HFFc6 (cell line): ENCODE data around the gene VWA3A. TPM values are rescaled to one million over a fixed set of nuclear protein-coding genes. Genes with fewer than 3 reads are reported as not detected.
A peak's percentile ranks its signal among the peaks of the same experiment; 100 is the strongest.
"Not testable (repeated sequence)": the region's sequence is repeated elsewhere in the genome, so short reads cannot be mapped to it uniquely, and the experiment has no call there.

Source experiments
- DNase-seq: peaks from one replicate; pipeline ENCODE4 v3.0.0-alpha.2; 2018
- H3K27ac Mint-ChIP-seq: 2 replicates; pipeline ENCODE4 v1.8.0; 2020; ENCODE audit warnings: mild to moderate bottlenecking, mixed read lengths
- H3K27me3 Mint-ChIP-seq: 2 replicates; pipeline ENCODE4 v1.8.0; 2021; ENCODE audit warnings: mild to moderate bottlenecking, moderate library complexity, mixed read lengths; ENCODE audit not compliant: insufficient read depth
- H3K36me3 Mint-ChIP-seq: 2 replicates; pipeline ENCODE4 v1.8.0; 2021; ENCODE audit warnings: low read depth, mixed read lengths
- H3K4me1 Mint-ChIP-seq: 2 replicates; pipeline ENCODE4 v1.8.0; 2020; ENCODE audit warnings: low read depth, mixed read lengths
- H3K4me3 Mint-ChIP-seq: 2 replicates; pipeline ENCODE4 v1.8.0; 2020; ENCODE audit warnings: mild to moderate bottlenecking, moderate library complexity, mixed read lengths
- H3K9me3 Mint-ChIP-seq: 2 replicates; pipeline ENCODE4 v1.8.0; 2020; ENCODE audit warnings: mild to moderate bottlenecking, mixed read lengths
- CTCF ChIP-seq: fragments of 200-600 bp; sonication (generic); IDR thresholded peaks from 2 replicates; pipeline ENCODE4 v1.5.0; 2021; ENCODE audit warnings: antibody characterized with exemption, mild to moderate bottlenecking
- total RNA-seq, 6 experiments: library from RNA; stranded (reverse); fragmentation: NEBNext Ultra II Directional; extraction: Animal tissue kit (Norgen Biotek cat#: 25700); gene quantifications; 2 replicates in 1 of 6; 3 replicates in 5 of 6; pipeline ENCODE4 v1.2.3, GENCODE V29; 2021

VWA3A gene
- total RNA-seq, 6 experiments from 2014 or later = 0.09 to 0.41 TPM; not detected in 4

- Mint-ChIP-seq H3K36me3 (no peaks in the 10 kb centered on the region), H3K27ac (no peak overlapping the region), H3K4me1 (no peaks in the 10 kb centered on the region), H3K27me3 (peaks cover 19% of the 10 kb centered on the region), H3K4me3 (no peak overlapping the region), H3K9me3 (no peaks in the 10 kb centered on the region)
- TF ChIP-seq CTCF = peak; percentile 23
- no peak for DNase-seq
These were observed 30.8 kb downstream of the VWA3A start for GRCh38 chr16:22123146-22123545.

- no peak for DNase-seq
- peaks cover 20% of the 10 kb centered on the region for H3K27me3 Mint-ChIP-seq
- no peak overlapping the region for H3K4me3 Mint-ChIP-seq
- H3K27ac Mint-ChIP-seq = no peak overlapping the region
- no peaks in the 10 kb centered on the region for H3K9me3 Mint-ChIP-seq
- no peak for TF ChIP-seq CTCF
- H3K4me1 Mint-ChIP-seq = no peaks in the 10 kb centered on the region
- H3K36me3 Mint-ChIP-seq = no peaks in the 10 kb centered on the region
These were observed 31.6 kb downstream of the VWA3A start for GRCh38 chr16:22123759-22124490.

GRCh38 chr16:22124583-22125284 lies 32.4 kb downstream of the VWA3A start:
- no peak for TF ChIP-seq CTCF
- Mint-ChIP-seq H3K4me3 (no peak overlapping the region), H3K27ac (no peak overlapping the region), H3K4me1 (no peaks in the 10 kb centered on the region), H3K27me3 (peaks cover 25% of the 10 kb centered on the region), H3K9me3 (no peaks in the 10 kb centered on the region), H3K36me3 (no peaks in the 10 kb centered on the region)
- DNase-seq = no peak

GRCh38 chr16:22126037-22126558 lies 33.8 kb downstream of the VWA3A start:
- Mint-ChIP-seq H3K27me3 (peaks cover 18% of the 10 kb centered on the region), H3K36me3 (no peaks in the 10 kb centered on the region), H3K9me3 (no peaks in the 10 kb centered on the region), H3K4me1 (no peaks in the 10 kb centered on the region), H3K4me3 (no peak overlapping the region), H3K27ac (no peak overlapping the region)
- TF ChIP-seq CTCF = no peak
- DNase-seq = no peak

GRCh38 chr16:22128537-22128936 lies 36.2 kb downstream of the VWA3A start:
- H3K4me3 Mint-ChIP-seq = not testable (repeated sequence)
- peaks cover 15% of the 10 kb centered on the region for H3K27me3 Mint-ChIP-seq

GRCh38 chr16:22130528-22130927 lies 38.2 kb downstream of the VWA3A start:
- Mint-ChIP-seq H3K9me3 (no peaks in the 10 kb centered on the region), H3K4me1 (no peaks in the 10 kb centered on the region), H3K27ac (no peak overlapping the region), H3K4me3 (no peak overlapping the region), H3K27me3 (peaks cover 16% of the 10 kb centered on the region), H3K36me3 (no peaks in the 10 kb centered on the region)
- no peak for DNase-seq
- TF ChIP-seq CTCF = no peak

More at GRCh38 chr16:22128537-22128936, 36.2 kb downstream of the VWA3A start:
- not testable (repeated sequence) for DNase-seq, H3K27ac Mint-ChIP-seq, H3K36me3 Mint-ChIP-seq, H3K4me1 Mint-ChIP-seq, H3K9me3 Mint-ChIP-seq
